GM12873 (cell line): ENCODE data around the gene UCK1.
A peak's percentile ranks its signal among the peaks of the same experiment; 100 is the strongest.

Experiments used
- CTCF ChIP-seq: IDR thresholded peaks from 2 replicates; pipeline ENCODE4 v1.5.1; 2012; ENCODE audit warnings: low read depth, mild to moderate bottlenecking, moderate library complexity, low read length, control low read depth; ENCODE audit not compliant: insufficient read depth; ENCODE audit errors: missing control alignments

The UCK1 gene

GRCh38 chr9:131475956-131476776 lies 54.9 kb downstream of the UCK1 start:
- TF ChIP-seq CTCF: peak; percentile 45

GRCh38 chr9:131475111-131475955 lies 55.7 kb downstream of the UCK1 start:
- TF ChIP-seq CTCF: no peak

GRCh38 chr9:131474711-131475110 lies 56.4 kb downstream of the UCK1 start:
- no peak for TF ChIP-seq CTCF

GRCh38 chr9:131473891-131474290 lies 57.2 kb downstream of the UCK1 start:
- TF ChIP-seq CTCF: no peak
